HG03565 (cell line): ENCODE results near the gene PHYH.
"Not testable (repeated sequence)": the region's sequence is repeated elsewhere in the genome, so short reads cannot be mapped to it uniquely, and the experiment has no call there.

Experiments
- ATAC-seq: cut with Tn5 transposase; IDR thresholded peaks from one replicate; pipeline ENCODE4 v1.9.1; 2021; ENCODE audit warnings: mild to moderate bottlenecking, moderate library complexity; ENCODE audit not compliant: unreplicated experiment

Gene PHYH

DNA sequence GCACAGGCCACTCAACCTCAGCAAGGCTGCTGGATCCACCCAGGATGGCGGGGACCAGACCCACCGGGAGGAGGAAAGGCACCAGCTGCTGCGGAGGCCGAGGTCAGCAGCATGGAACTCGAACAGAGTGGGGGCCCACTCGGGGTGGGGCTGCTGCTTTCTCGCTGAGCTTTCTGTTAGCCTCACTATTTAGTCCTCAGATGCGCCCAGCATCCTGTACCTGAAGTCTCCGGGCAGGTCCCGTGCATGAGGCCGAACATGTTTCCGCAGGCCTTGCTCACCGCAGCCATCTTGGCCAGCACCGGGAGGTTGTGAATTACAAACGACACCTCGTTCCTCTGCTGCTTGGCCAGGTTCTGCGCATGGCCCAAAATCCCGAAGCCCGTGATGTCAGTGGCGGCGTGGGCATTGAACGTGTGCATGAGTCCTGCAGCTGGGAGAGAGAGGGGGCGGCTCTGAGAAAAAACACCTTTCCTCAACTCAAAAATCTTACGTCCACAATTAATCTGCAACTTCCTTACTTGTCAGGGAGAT, 22.8 kb upstream of the PHYH start:
- no peak for ATAC-seq

DNA sequence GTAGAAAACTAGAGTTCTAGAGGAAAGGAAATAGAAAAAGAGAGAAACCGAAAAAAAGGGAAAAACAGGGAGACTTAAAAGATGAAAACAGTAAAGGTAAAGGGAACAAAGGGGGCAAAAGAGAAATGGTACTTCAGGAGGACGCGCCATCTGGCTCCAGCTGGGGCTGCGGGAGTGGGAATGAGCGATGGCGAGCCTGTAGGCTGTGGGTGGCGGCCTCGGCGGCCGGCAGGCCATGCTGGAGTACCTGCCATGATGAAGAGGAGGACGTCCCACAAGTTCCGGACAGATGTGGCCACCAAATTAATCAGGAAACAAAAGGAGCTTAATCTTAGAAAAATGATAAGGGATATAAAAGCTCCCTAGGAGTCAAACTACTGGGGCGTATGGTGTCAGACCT, 21.7 kb upstream of the PHYH start:
- no peak for ATAC-seq

DNA sequence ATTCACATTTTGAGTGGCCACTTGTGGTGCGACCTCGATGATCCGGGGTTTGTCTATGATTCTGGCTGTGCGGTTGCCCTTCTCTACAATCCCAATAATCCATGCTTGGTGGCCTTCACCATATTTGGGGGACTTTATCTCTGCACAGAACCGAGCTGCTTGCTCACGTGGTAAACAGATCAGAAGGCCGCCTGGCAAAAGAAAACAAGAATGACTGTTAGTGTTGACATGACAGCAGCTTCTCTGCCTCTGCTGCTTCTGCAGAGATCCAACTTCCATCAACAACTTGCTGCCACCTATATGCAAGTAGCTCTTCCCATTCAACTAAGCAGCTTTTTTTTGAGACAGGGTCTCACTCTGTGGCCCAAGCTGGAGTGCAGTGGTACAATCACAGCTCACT, 19.3 kb upstream of the PHYH start:
- ATAC-seq = no peak

DNA sequence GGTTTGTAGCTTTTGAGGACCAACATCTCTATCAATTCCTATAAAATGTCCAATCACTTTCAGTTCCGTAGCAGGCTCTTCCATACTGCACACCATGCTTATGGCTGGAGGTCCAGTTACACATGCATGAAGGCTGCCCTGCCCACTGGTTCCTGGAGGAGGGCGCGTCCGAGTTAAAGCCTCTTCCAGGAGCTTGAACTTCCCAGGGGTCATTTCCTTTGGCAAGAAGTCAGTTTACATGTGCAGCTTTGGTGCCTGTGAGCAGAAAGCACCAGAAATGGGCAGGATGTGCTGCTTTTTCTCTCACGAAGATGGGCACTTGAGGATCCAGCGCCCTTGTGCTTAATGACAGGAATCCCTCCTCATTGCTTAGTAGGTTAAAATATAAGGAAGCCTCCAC, 17.6 kb upstream of the PHYH start:
- no peak for ATAC-seq

DNA sequence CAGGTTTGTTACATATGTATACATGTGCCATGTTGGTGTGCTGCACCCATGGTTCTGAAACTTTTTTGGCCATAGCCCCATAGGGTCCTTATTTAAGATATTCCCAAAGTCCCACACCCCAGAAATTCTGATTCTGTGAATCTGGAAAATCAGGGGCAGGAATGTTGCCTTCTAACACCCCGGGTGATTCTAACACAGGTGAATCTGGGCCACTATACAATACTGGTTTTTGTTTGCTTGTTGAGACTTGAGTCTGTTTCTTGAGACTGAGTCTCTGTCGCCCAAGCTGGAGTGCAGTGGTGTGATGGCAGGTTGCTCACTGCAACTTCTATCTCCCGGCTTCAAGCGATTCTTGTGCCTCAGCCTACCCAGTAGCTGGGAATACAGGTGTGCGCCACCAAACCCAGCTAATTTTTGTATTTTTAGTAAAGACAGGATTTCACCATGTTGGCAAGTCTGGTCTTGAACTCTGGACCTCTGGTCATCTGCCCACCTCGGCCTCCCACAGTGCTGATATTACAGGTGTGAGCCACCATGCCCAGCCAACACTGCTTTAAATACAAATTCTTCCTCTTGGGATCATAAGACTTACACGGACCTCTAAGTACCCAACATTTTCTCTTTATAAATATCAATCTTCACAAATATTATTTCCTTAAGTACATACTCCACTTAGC, 16.9 kb upstream of the PHYH start:
- no peak for ATAC-seq

DNA sequence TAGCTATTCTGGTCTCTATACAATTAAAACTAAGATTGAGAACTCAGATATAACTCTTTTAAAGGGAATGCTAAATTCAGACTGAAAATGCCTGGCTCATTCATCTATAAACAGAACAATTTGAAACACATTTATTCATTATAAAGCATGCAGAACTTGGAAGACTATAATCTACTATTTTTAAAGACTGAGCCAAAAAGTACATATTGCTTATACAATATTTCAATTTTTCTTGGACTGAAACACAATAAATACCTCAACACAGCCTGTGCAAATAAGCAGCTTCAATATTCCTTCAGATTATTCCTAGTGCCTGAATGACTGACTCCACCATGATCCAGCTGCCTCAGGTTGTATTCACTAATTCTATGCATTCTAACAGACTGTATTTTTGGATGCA, 15.5 kb upstream of the PHYH start:
- ATAC-seq = no peak

DNA sequence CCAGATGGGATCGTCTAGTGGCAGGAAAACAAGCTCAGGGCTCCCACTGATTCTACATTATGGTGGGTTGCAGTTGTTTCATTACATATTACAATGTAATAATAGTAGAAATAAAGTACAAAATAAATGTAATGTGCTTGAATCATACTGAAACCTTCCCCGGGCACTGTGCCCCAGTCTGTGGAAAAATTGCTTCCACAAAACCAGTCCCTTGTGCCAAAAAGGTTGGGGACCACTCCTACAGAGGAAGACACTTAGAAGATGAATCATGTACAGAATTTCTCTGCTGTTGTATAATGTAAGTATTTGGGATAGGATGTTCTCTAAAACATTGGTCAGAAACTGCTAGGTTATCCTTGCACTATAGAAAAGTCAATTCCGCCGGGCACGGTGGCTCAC, 11.3 kb upstream of the PHYH start:
- no peak for ATAC-seq

DNA sequence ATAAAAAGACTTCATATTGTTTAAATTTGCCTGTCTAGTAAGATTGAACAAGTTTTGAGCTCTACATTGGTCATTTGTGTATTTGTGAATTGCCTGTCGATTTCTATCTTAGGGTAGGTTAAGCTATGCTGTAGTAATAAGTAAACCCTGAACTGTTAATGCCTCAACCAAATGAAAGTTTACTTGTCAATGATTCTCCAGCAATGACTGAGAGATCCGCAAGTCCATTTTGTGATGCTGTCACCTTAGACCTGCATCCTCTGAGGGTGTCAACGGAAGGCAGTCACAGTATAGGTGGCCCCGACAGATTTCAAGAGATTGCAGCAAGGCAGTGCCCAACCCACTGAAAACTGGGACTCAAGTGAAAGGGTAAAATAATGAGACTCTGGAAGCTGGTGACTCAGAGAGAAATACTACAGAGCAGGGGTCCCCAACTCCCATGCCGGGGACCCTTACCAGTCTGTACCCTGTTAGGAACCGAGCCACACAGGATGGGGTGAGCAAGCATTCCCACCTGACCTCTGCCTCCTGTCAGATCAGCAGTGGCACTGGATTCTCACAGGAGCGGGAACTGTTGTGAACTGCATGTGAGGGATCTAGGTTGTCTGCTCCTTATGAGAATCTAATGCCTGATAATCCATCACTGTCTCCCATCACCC, 10.8 kb upstream of the PHYH start:
- ATAC-seq = no peak

DNA sequence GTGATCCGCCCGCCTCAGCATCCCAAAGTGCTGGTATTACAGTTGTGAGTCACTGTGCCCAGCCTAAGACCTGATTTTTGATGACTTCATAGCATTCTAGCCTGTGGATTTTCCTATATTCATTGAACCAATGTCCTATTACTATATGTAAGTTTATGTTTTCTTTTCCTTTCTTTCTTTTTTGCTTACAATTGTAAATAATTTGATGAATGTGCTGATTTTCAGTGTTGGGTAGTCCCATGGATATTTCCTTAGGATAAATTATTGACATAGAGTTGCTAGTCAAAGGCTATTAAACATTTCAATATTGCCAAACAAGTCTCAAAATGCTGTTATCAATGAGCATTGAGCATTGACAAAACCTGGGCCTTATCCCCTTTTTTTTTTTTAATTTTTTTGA, 9.9 kb upstream of the PHYH start:
- ATAC-seq = no peak

DNA sequence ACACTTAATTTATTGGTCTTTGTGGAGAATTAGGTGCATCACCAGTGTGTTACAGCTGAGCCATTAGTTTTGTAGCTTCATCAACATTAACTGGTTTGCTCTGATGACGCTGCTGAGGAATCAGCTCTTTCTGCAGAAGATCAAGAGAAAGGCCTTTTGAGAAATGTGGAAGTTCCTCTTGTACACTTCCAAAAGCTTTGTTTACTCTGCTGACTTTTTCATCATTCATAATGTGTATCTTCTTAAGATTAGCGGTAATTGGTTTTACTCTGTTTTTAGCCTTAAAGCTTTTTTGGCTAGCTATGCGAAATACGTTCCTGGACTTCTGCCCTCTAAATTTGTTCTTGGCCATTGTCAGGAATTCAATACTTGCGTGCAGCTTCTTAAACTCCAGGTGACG, 8.2 kb upstream of the PHYH start:
- ATAC-seq = no peak

DNA sequence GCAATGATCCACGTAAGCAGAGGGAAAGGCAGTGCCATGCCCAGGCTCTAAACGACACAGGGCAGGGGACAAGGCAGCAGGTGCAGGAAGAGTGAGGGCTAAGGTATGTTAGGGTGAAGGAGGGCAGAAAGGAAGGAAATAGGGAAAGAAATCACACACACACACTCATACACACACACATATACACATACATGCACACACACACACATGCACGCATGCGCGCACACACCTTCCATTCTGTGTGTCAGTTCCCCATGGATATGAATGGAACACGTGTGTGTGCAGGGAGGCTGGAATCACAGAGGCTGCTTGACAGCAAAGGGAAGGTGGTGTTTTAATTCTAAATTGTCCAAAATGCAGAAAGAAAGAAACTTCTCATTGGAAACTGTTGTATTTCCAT, 6.2 kb upstream of the PHYH start:
- no peak for ATAC-seq

DNA sequence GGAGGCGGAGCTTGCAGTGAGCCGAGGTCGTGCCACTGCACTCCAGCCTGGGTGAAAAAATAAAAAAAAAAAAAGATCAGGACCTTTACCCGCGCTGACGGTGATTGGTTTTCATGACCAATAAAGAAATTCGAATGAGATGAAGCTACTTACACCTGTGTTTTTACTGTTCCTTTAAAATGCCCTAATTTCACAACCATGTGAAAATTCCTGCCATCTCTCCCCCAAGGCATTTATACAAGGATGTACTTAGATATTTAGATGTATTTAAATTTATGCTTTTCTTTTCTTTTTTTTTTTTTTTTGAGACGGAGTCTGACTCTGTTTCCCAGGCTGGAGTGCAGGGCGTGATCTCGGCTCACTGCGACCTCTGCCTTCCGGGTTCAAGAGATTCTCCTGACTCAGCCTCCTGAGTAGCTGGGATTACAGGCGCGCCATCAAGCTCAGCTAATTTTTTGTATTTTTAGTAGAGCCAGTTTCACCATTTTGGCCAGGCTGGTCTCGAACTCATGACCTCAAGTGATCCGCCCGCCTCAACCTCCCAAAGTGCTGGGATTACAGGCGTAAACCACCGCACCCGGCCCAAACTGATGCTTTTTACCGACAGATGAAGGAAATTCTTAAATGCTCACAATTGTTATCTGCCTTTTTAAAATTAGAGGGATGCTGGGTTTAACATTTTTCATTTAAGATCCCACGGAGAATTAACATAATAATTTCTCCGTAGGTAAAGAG, 3.1 kb upstream of the PHYH start:
- ATAC-seq = no peak

DNA sequence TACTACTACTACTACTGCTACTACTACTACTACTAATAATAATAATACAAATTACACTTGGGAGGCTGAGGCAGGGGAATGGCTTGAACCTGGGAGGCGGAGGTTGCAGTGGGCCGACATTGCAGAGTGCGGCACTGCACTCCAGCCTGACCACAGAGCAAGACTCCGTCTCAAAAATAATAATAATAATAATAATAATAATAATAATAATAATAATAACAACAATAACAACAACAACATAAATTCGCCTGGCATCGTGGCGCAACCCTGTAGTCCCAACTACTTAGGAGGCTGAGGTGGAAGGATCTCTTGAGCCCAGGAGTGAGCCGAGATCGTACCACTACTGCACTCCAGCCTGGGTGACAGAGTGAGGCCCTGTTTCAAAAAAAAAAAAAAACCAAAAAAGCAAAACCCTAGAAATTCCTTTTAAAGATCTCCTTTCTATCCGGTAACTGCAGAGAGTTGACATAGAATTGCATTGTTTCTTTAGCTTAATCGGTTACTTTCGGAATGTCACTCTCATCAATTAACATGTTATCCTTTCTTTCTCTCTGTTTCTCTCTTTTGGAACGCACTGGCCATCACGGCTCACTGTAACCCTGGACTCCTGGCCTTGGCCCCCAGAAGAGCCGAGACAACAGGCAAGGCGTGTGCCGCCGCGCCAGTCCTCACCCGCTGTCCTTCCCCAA, 972 bp downstream of the PHYH start:
- peak; percentile 2 for ATAC-seq

DNA sequence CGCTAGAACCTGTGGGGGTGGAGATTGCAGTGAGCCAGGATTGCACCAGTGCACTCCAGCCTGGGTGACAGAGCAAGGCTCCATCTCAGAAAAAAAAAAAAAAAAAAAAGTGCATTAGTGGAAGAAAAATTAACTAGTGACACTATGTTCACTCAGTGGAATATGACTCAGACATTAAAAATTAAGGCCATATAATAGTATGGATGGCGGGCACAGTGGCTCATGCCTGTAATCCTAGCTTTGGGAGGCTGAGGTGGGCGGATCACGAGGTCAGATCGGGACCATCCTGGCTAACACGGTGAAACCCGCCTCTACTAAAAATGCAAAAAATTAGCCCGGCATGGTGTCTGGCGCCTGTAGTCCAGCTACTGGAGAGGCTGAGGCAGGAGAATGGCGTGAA, 3.4 kb downstream of the PHYH start:
- ATAC-seq = no peak

DNA sequence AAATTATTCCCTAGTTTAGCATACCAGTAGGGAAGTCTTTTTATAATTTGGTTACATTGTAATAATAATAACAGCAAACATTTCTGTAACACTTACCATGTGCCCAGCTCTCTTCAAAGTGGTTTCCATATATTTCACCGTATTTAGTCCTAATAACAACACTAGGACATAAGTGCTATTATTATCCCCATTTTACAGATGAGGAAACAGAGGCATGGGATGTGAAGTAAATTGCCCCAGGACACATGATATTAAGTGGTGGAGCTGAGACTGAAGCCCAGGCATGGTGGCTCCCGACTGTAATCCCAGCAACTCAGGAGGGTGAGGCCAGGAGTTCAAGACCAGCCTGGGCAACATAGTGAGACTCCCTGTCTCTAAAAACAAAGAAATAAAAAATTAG, 5.1 kb downstream of the PHYH start:
- ATAC-seq = no peak

DNA sequence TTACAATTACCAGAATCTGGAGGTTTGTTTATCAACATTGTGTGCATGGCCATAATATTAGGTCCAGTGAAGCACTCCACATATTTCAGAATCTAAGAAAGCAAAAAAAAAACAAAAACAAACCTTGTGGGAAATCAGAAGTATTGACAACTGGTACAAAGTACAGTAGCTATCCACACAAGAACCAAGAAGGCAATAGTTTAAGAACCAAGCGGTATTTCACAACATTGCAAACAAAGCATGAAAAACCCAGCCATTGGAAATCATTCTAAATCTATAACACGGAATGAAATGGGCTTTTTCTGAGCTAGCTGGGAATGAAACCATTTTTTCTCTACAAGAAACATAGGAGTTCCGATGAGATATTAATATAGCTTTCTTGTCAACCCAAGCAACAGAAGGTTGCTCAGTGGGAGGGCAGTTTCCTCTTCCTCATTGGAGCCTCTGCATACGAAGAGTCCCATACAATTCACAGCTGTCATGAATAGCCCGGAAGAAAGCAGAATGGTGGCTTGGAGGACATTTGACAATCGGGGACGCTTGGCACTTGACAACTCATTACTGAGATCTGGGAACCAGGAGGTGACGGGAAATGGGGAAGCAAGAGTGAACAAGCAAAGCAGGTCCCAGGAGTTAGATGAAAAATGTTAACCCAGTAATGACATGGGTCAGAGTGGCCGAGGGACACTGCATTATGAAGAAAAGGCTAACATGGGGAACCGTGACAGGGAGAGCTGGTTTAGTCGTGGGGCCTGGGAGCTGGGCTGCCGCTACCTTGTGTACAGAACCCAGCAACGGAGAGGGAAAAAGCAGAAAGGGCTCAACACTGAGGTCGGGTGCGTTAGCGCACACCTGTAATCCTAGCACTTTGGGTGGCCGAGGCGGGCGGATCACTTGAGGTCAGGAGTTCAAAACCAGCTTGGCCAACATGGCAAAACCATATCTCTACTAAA, 7.8 kb downstream of the PHYH start:
- ATAC-seq = no peak

DNA sequence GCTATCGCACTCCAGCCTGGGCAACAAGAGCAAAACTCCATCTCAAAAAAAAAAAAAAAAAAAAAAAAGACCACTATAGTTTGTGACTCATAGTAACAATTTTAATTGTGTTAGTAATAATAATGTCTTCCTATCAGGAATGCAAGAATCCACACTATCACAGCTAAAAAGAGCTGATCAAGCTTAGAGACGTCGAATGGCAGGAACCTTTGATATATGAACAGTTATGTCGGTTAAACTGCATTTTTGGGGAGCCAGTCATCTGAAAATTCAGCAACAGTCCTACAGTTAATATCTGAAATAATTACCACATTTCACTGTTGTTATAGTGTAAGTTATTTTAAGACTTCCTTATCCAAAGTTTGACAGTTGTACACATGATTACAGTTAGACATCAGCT, 8.8 kb downstream of the PHYH start:
- no peak for ATAC-seq

DNA sequence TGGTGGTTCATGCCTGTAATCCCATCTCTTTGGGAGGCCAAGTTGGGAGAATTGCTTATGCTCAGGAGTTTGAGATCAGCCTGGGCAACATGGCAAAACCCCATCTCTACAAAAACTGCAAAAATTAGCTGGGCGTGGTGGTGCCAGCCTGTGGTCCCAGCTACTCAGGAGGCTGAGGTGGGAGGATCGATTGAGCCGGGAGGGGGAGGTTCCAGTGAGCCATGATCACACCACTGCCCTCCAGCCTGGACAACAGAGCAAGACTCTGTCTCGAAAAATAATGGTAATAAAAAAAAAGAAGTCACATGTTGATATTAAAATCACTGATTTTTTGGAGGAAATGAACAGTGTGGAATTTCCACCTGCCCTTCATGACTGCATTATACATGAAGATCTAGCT, 15.8 kb downstream of the PHYH start:
- ATAC-seq = no peak

DNA sequence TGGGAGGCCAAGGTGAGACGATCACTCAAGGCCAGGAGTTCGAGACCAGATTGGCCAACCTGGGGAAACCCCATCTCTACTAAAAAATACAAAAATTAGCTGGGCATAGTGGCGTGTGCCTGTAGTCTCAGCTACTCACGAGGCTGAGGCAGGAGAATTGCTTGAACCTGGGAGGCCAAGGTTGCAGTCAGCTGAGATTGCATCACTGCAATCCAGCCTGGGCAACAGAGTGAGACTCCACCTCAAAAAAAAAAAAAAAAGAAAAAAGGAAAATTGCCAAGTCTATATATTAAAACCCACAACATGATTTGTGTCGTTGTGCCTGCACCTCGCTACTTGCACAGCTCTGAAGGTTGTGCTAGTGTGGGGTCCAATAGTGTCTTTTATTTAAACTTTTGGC, 17.5 kb downstream of the PHYH start:
- not testable (repeated sequence) for ATAC-seq

DNA sequence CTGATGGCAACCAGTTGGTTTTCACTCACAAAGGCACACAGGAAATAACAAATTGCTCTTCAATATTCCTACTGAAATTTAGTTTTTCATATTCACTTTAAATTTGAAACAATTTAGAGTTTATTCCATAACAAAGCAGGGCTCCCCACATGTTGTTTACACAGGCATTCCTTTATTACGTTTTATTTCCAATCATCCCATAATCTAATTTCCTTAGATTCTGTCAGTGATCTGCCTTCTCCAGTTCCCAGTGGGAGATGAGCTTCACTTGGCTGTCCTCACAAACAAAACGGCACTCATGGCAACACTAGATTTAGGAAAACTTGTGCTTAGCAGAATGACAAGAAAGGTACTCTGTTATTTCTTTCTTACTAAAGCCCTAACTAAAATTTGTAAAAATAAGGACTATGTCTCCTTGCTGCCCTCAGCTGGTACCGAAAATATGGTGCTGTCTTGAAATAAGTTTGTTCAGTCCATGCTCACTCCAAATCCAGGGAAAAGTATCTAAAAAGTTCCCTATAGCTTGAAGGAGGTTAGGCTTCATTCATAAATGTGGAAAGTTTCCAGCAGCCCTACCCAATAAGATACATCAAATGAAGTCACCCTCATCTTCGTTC, 23.0 kb downstream of the PHYH start:
- no peak for ATAC-seq
